ENCODE data around the gene FBXL16.

DNA sequence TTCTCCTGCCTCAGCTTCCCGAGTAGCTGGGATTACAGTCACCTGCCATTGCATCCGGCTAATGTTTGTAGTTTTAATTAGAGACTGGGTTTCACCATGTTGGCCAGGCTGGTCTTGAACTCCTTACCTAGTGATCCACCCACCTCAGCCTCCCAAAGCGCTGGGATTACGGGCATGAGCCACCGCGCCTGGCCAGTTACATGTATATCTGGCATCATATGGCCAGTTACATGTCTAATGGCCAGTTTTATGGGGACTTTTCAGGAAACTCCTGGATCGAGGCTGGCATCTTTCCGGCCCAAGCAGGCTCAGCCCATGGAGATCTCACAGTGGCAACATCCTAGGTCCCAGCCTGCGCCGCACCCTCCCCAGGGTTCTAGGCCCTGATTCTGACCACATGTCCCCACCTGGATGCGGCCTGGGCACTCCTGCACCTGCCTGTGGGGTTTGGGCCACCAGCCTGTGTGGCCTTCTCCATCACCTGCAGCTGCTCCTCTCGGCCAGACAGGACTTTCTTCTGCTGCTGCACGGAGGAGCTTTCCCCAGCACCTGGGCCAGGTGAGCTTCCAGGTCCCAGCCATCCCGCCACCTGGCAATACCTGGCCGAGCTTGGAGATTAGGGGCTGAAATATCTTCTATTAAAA, 36.5 kb upstream of the FBXL16 start:
- TF ChIP-seq CTCF (IDR thresholded peaks at IDR 0.05; ENCODE audit: extremely low read depth in 1 of 2, insufficient read depth in 1 of 2, low read depth in 1 of 2, low read length in 2 of 2) (no peak), POLR2A (IDR thresholded peaks at IDR 0.05; ENCODE audit: low read depth, low read length) (no peak), EZH2 (IDR thresholded peaks at IDR 0.05; ENCODE audit: borderline replicate concordance, low read depth, low read length, severe bottlenecking) (no peak), MYC (IDR thresholded peaks at IDR 0.05; ENCODE audit: low read depth, low read length) (no peak)
